Activated naive CD4-positive, alpha-beta T cell (primary cell): ENCODE data around the gene HECA.
"Not testable (repeated sequence)": the region's sequence is repeated elsewhere in the genome, so short reads cannot be mapped to it uniquely, and the experiment has no call there.

ENCODE experiments used
- DNase-seq, 4 experiments: peaks; one replicate each; lab custom pipeline; 2025; lab: John Stamatoyannopoulos, UW

Gene HECA, protein sequence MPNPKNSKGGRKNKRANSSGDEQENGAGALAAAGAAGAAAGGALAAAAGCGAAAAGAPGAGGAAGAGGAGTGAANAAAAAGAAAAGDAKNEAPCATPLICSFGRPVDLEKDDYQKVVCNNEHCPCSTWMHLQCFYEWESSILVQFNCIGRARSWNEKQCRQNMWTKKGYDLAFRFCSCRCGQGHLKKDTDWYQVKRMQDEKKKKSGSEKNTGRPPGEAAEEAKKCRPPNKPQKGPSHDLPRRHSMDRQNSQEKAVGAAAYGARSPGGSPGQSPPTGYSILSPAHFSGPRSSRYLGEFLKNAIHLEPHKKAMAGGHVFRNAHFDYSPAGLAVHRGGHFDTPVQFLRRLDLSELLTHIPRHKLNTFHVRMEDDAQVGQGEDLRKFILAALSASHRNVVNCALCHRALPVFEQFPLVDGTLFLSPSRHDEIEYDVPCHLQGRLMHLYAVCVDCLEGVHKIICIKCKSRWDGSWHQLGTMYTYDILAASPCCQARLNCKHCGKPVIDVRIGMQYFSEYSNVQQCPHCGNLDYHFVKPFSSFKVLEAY

DNA sequence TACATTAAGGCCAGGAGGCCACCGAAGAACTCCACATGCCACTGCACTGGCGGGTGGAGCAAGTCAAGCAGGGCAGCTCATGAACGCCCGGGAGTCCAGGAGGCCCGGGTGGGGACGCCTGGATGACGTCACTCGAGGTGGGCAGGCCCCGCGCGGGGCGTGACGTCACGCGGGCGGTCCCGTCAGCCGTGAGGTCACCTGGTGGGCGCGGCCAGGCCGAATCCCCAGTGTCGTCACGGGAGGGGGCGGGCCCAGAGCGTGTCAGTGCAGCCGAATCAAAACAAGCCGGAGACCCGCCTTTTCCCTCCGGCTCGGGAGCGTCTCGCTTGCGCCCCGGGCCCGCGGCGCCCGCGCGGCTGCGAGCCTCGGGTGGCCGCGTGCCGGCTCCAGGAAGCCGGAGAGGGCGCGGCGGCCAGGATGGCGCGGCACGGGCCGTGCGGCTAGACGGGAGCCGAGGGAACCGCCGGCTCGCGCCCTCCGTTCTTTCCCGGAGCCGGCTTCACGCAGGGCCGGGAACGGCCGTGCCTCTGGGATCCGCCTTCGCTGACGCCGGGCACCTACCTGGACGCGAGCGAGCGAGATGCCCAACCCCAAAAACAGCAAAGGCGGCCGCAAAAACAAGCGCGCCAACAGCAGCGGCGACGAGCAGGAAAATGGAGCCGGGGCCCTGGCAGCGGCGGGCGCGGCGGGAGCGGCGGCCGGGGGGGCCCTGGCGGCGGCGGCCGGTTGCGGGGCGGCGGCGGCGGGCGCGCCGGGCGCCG, at the start of gene HECA:
TSS of gene HECA (plus strand) at position 264 of the 761 bp plus-strand sequence. CDS start at position 581, 317 bp downstream.
- DNase-seq, result peak; percentile 96 to 98 (median 98)

DNA sequence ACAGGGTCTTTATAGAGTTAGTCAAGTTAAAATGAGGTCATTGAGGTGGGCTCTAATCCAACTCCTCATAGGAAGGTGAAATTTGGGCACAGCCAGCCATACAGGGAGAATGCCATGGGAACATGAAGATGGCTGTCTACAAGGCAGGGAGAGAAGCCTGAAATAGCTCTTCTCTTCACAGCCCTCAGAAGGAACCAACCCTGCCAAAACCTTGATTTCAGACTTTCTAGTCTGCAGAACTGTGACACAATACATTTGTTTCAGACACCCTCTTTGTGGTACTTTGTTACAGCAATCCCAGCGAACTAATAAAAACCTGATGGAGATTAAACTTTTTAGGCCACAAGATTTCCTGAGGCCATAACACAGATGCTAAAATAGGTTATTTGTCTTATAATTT, 43.1 kb upstream of the HECA start:
- DNase-seq, result no peak

DNA sequence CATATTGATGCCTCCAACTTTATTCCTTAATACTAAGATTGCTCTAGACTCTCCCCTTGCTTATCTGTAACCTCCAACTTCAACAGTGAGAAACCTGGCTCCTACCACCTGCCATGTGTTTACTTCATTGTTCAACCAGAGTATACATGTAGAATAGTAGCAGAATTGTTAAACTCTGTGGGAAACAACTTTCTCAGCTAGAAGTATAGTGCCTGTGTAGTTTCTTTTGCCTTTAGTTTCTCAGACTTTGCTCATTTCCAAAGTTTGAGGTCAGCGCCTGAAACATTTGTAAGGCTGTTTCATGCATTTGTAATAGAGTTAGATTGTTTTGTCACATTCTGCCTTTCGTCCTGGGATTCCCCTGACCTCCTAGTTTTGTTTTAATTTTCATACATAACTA, 34.9 kb upstream of the HECA start:
- DNase-seq, result no peak

DNA sequence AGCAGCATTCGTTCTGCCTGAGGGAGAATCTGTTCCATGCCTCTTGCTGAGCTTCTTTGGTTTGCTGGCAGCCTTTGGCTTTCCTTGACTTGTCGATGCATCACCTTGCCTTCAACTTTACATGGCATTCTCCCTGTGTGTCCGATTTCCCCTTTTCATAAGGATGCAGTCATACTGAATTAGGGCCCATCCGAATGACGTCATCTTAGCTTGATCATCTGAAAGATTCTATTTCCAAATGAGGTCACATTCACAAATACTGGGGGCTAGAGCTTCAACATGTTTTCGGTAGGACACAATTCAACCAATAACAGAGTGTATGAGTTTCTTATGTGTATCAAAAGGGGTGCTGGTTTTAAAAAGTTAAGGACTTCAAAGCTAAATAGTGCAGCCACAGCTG, 27.8 kb upstream of the HECA start:
- no peak for DNase-seq

DNA sequence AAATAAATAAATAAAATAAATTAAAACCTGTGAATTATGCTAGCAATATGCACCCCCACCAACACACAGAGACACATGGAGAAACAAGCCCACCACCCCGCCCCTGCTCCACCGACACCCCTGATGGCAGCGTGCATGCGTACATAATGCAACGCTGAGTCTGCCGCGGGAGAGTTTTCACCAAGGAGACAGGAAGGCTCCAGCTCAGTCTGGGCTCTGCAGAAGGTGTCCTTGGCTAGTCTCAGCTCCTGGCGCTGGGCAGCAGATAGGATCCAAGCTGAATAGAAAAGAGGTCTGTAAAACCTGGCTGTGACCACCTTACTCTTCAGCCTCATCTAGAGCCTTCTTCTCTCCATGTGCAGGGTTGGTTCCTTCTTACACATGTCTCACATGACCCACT, 26.5 kb upstream of the HECA start:
- DNase-seq, result no peak

DNA sequence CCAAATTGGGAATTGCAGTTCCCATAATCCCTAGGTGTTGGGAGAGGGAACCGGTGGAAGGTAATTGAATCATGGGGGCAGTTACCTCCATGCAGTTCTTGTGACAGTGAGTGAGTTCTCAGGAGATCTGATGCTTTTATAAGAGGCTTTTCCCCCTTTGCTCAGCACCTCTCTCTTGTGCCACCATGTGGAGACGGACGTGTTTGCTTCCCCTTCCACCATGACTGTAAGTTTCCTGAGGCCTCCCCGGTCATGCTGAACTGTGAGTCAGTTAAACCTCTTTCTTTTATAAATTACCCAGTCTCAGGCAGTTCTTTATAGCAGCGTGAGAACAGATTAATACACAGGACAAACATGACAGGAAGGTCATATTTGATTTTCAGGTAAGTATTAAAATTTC, 25.3 kb upstream of the HECA start:
- no peak for DNase-seq

DNA sequence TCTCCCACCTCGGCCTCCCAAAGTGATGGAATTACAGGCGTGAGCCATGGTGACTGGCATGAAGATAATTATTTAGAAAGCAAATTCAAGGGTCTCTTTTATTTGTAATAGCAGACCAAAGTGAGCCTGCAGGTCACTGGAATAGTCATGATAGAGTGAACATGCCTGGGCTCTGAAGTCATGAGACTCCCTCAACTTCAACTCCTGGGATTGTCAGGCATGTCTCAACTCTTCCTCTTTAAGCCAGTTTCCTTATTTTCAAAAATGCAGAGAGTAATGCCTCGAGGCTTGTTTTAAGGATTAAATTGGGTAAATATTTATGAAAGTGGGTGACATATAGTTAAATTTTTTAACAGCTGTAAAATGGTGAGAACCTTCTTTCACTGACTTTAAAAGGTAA, 22.7 kb upstream of the HECA start:
- no peak for DNase-seq

DNA sequence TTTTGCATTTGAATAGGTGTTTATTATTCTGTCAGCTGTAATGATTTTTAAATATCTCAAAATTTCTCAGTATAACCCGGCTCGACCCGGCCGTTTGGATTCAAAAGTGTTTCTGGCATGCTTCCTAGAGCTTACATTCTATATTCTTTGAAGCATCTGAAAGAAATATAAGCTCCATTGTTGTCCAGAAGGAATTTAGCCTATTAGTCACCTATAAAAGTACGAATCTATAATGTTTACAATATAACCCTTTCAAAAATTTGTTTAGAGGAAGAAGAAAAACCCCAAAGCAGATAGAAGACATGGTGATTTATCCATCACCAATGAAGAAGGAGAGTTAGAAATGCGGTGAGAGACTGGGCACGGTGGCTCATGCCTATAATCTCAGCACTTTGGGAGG, 22.3 kb upstream of the HECA start:
- no peak for DNase-seq

DNA sequence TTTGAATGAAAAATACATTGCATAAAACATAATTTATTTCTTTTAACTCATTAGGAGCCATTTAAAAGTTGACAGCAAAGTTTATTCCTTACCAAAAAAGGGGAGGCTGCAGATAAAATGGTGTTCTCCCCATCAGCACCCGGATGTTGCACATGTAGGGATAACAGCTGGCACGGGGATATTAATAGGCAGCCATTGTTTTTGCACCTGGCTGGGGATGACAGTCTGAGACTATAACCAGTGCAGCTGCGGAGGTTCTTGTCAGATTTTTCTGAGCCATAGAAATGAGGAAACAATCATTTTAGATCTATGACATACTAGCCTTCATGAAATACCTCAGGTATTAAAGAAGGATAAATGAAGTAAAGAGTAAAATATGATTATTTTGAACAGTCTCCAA, 20.1 kb upstream of the HECA start:
- no peak for DNase-seq

DNA sequence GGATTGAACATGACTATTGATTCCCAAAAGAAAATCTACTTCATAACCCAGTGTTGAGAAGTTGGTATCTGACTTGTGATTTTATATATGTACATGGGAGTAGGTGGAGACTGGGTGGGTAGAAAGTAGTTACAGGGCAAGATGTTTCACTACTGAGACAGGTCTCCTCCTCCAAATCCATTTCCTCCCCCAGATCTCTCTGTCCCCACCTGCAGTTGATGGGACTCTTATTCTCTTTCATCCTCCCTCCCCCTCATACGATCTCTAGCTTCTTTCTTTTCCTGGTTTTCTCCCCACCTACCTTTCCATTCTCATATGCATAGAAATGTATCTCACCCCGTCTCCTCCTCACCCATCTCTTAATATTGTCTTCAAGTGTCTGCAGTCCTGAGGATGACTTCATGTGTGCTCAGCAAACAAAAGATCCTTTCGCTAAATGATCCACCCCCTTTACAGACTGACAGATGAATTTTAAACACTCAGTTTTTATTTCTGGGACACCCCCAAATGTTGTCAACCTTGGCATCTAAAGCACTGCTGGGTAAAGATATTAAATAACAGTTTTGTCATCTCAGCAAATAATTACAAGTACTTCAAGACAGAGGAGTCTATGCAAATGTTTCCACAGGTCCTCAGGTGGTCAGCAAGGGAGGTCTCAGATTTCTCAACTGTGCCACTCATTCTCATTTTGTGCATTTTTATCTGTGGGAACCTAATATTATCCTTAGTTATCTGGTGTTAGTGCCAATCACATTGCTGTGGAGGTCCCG, 18.7 kb upstream of the HECA start:
- DNase-seq, result no peak

DNA sequence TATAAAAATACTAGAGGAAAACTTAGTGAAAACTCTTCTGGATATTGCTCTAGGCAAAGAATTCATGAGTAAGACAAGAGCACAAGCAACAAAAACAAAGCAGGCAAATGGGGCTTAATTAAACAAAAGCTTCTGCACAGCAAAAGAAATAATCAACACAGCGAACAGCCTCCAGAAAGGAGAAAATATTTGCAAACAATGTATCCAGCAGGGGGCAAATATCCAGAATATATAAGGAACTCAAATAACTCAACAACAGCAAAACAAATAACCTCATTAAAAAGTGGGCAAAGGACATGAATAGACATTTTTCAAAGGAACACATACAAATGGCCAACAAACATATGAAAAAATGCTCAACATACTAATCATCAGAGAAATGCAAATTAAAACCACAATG, 17.1 kb upstream of the HECA start:
- no peak for DNase-seq

DNA sequence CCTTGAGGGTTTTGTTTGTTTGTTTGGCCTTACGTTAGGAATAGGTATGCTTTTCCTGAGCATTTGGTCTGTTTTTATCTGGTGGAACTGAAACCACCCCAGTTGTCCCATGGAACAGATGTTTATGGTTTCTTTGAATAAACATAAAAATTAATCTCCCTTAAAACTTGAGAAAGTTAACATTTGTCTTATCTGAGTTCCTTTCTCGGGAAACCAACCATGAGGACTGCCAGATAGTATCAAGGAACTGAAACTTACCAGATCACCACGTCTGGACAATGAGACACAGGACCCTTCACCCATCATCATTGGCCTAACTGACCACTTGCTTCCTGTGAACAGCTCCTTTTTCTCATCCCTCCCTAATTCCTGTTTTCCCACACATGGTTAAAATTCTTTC, 15.3 kb upstream of the HECA start:
- DNase-seq, result no peak

DNA sequence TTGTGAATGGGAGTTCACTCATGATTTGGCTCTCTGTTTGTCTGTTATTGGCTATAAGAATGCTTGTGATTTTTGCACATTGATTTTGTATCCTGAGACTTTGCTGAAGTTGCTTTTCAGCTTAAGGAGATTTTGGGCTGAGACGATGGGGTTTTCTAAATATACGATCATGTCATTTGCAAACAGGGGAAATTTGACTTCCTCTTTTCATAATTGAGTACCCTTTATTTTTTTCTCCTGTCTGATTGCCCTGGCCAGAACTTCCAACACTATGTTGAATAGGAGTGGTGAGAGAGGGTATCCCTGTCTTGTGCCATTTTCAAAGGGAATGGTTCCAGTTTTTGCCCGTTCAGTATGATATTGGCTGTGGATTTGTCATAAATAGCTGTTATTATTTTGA, 12.1 kb upstream of the HECA start:
- not testable (repeated sequence) for DNase-seq

DNA sequence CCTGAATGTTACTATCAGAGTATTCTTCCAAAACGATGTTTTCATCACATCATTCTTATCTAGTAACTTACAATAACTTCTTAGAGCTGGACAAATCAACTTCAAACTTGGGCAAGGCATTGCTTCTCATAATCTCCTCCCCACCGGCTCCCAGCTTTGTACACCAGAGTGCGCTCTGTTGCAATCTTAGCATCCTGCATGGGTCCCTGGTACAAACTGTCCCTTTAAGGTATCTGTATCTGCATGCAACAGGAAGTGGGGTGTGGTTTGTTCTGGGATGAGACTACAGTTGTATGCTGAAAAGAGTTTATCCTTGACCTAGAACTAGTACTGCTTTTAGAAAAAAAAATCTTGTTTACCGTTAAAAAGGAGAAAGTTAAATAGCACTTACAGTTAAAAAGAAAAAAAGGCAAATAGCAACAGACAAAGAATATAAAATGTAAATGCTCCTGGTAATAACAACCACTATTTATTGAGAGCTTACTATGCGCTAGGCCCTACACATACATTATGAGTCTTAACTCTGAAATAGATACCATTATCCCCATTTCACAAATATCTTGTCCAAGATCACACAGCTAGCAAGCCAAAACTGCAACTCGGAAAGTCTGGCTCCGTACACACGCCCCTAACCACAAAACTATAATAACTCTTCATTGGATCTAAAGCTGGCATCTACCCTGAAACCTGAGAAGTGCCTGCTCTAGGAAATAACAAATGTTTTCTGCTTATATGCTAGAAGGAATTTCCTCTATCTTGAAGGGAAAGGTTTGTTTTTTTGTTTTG, 9.8 kb upstream of the HECA start:
- peak; percentile 6 to 61 (median 35) for DNase-seq

DNA sequence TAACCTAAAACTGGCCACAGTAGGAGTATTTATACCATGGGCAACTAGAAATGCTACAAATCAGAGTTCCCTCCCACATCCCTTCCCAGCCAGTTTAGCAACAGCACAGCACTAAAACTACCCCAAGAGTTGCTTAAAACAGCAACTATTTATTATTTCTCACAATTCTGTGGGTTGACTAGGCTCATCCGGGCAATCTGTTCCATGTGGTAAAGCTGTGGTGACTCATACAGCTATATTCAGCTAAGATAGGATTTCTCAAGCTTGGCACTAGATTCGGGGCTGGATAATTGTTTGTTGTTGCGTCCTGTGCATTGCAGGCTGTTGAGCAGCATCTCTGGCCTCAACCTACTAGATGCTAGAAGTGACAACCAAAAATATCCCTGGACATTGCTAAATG, 8.6 kb upstream of the HECA start:
- DNase-seq, result no peak

DNA sequence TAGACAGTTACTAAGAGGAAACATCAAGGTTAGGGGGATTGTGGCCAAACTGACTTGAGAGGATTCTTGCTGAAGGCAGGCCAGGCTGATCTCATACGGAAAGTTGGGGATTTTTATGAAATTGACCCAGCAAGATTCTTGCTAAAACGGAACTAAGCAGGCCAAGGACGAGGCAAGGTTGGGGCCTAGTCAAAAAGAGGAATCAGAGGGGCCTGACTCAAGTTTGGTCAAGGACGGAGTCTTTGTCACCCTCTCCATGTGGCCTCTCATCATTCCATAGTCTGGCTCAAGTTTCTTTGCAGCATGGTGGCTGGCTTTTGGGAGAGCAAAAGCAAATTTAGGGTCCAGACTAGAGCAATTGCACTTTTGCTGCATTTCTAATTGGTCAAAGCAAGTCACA, 7.9 kb upstream of the HECA start:
- DNase-seq, result no peak

DNA sequence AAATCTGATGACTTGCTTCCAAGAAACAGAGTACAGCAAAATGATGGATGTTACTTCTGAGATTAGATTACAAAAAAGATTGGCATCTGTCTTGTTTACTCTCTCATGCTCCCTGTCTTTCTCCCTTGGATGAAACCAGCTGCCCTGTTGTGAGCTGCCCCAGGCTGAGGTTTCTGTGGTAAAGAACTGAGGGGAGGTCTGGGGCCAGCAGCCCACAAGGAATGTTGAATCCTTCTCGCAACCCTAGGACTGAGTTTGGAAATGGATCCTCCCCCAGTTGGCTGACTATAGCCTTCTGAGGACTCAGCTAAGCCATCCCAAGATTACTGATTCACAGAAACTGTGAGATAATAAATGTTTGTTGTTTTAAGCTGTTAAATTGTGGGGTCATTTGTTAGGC, 5.6 kb upstream of the HECA start:
- DNase-seq, result no peak

DNA sequence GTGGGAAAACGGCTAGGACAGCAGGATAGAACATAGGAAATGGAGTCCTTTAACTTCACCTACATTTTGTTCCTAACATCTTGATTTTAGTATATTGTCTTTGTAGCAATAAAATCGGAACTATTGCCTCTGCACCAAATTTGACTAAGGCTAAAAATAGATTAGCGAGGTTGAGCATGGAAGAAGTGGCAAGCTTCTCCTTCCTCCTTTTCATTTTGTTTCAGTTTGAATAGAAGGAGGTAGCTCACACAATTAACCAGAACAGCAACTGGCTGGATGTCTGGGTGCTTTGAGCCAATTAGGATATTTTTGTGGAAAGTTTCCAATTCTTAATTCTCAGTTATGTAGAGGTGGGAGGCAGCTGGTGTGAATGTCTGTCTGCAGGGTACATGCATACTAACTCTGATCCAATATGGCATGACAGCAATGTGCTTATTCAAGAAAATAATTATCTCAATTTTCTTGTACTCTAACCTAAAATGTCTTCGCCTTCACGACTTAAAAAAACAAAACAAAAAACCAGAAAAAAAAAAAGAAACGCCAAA, 3.1 kb upstream of the HECA start:
- no peak for DNase-seq

DNA sequence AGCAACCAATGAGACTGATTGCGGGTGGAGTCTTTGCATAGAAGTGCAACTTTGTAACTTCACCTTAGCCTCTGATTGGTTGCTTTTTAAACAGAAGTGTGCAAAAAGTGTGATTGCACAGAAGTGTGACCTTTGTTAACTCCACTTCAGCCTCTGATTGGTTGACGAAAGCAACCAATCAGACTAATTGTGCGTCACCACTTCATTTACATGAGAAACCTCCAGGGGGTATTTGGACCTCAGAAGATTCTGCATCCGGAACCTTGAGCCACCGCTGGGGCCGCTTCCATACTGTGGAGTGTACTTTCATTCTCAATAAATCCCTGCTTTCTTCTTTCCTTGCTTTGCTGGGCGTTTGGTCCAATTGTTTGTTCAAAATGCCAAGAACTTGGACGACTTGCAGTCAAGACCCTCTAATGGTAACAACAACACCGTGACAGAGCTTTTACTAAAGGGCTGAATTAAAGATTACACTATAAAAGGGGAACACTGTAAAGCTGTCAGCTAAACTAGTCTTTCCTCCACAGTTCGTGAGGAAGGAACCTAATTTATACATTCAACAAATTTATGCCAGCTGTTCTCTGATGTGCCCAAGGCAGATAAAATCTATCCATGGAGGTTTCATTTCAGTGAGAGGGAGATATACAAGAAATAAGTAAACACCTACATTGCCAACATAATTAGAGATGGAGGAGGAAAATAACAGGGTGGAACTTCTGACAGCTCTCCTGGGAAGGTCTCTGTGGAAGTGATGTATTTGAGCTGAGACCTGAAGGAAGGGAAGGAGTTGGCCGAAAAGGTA, 1.4 kb upstream of the HECA start:
- DNase-seq, result no peak

DNA sequence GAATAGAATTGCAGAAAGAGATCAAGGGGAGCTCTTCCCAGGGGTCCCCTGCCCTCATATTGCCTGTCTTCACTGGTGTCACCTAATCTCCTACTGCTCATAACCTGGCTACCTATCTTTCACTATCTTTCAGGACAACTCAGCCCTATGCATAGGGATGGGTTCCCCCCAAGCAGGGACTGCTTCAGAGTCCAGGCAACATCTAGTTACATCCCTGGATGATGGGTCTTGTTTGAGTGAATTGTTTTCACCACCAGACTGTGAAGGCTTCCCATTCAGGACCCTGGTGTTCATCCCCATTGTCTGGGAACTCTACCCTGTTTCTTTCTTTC, 850 bp upstream of the HECA start:
- DNase-seq, result no peak
